ENCODE measurements around the gene ZCCHC24.

DNA sequence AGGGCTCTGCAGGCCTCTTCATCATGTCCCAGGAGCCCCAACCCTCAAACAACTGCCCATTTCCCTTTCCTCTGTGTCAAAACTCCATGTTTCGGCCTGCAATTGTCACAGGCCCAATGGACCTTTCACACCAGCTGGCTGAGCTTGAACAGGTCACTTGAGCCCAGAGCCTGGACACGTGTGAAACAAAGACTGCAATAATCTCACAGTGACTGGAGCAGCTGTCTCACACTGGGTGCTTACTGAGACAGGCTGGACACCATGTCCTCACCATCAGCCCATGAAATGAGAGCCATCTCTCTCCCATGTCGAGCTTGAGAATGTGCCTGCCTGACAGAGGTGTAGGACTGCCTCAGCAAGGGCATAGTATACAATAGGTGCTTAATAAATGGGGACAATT, 47.4 kb upstream of the ZCCHC24 start:
- TF ChIP-seq, protein P1, sequence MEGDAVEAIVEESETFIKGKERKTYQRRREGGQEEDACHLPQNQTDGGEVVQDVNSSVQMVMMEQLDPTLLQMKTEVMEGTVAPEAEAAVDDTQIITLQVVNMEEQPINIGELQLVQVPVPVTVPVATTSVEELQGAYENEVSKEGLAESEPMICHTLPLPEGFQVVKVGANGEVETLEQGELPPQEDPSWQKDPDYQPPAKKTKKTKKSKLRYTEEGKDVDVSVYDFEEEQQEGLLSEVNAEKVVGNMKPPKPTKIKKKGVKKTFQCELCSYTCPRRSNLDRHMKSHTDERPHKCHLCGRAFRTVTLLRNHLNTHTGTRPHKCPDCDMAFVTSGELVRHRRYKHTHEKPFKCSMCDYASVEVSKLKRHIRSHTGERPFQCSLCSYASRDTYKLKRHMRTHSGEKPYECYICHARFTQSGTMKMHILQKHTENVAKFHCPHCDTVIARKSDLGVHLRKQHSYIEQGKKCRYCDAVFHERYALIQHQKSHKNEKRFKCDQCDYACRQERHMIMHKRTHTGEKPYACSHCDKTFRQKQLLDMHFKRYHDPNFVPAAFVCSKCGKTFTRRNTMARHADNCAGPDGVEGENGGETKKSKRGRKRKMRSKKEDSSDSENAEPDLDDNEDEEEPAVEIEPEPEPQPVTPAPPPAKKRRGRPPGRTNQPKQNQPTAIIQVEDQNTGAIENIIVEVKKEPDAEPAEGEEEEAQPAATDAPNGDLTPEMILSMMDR (IDR thresholded peaks at IDR 0.05): no peak
- no peak for TF ChIP-seq POLR2A (IDR thresholded peaks at IDR 0.05)
